Transverse colon (tissue), 4 donors: ENCODE data around the gene NNMT. TPM values are rescaled to one million over a fixed set of nuclear protein-coding genes. Genes with fewer than 3 reads are reported as not detected.

Experiments used
- DNase-seq: peaks from one replicate; pipeline ENCODE4 v3.0.0-alpha.2; 2019
- H3K27ac ChIP-seq, 4 donors: fragments of 200-600 bp; sonication (generic); 2 replicates each; pipeline ENCODE4 v1.5.1; 2016 to 2018; ENCODE audit warnings: inconsistent platforms in 4 of 4
- H3K27me3 ChIP-seq: fragments of 200-600 bp; sonication (generic); 2 replicates; pipeline ENCODE4 v1.5.1; 2017; ENCODE audit warnings: inconsistent platforms
- H3K36me3 ChIP-seq, 4 donors: fragments of 200-600 bp; sonication (generic); 2 replicates each; pipeline ENCODE4 v1.5.1; 2017 to 2019; ENCODE audit warnings: inconsistent platforms in 4 of 4
- H3K4me1 ChIP-seq, 4 donors: fragments of 200-600 bp; sonication (generic); 2 replicates each; pipeline ENCODE4 v1.5.1; 2017 to 2020; ENCODE audit warnings: inconsistent platforms in 4 of 4
- H3K4me3 ChIP-seq, 4 donors: fragments of 200-600 bp; sonication (generic); 1 replicate in 1 of 4; 2 replicates in 3 of 4; pipeline versions ENCODE4 v1.5.1 to v1.6.1; 2017 to 2019; ENCODE audit warnings: inconsistent platforms in 4 of 4
- H3K9me3 ChIP-seq, 2 donors: fragments of 200-600 bp; sonication (generic); 2 replicates each; pipeline ENCODE4 v1.5.1; 2017 to 2019; ENCODE audit warnings: inconsistent platforms in 2 of 2
- CTCF ChIP-seq, 5 experiments: fragments of 200-600 bp in 3 of 5; fragments of 450-650 bp in 2 of 5; sonication (generic) in 3 of 5; IDR thresholded peaks; 1 replicate in 2 of 5; 2 replicates in 3 of 5; pipeline ENCODE4 v1.5.1; 2016 to 2017; ENCODE audit warnings: antibody characterized with exemption in 5 of 5, inconsistent platforms in 3 of 5, mild to moderate bottlenecking in 2 of 5, moderate library complexity in 1 of 5
- EP300 ChIP-seq: sonication (generic); formaldehyde crosslinking; IDR thresholded peaks from one replicate; pipeline ENCODE4 v1.6.1; 2017; ENCODE audit warnings: antibody characterized with exemption, low read depth
- POLR2A ChIP-seq: fragments of 450-650 bp; IDR thresholded peaks from one replicate; pipeline ENCODE4 v1.6.1; 2016; ENCODE audit warnings: antibody characterized with exemption, mild to moderate bottlenecking, moderate library complexity
- POLR2AphosphoS5 ChIP-seq, 3 donors: sonication (generic); formaldehyde crosslinking; IDR thresholded peaks; one replicate each; pipeline ENCODE4 v1.6.1; 2016; ENCODE audit warnings: antibody characterized with exemption in 3 of 3
- WGBS, 2 donors: methylation state at CpG; one replicate each; pipeline ENCODE4 v1.1.5; 2018; ENCODE audit warnings: low coverage in 1 of 2; 5-methylcytosine and 5-hydroxymethylcytosine counted together
- in situ Hi-C, 4 donors: fragments of 200-750 bp; cut with MboI; loops; one replicate each; pipeline versions ENCODE4 v1.15.0 to v1.15.1; 2017; ENCODE audit warnings: low sequenced_read_pairs in 3 of 4, low pct_ligation_motif_present in 1 of 4, low pct_unique_long_range_greater_than_20kb in 1 of 4
- intact Hi-C: fragments of 100-400 bp; cut with DNase I; formaldehyde crosslinking; loops from one replicate; pipeline ENCODE4 v1.15.1; 2023; ENCODE audit warnings: low total_unique reads
- total RNA-seq, 4 donors: library from RNA; depleted of rRNA; stranded (reverse); fragments of >200 nt; gene quantifications; one replicate each; pipeline ENCODE4 v1.1.0, GENCODE V29; 2016

Gene NNMT
- total RNA-seq, 4 donors from 2014 or later: 37.8 to 385 (median 179) TPM

- in situ Hi-C loops (no loop called here), intact Hi-C loops (no loop called here)
- no peak for DNase-seq
- Histone ChIP-seq H3K36me3 (no peaks in the 10 kb centered on the region), H3K4me1 (no peaks in the 10 kb centered on the region), H3K9me3 (no peaks in the 10 kb centered on the region), H3K27me3 (no peaks in the 10 kb centered on the region), H3K27ac (no peak overlapping the region), H3K4me3 (no peak overlapping the region)
- WGBS, 2 donors: 79 to 80% methylated on average over 4 of the region's 4 CpGs
- TF ChIP-seq EP300 (no peak), POLR2AphosphoS5 (IDR thresholded peaks at IDR 0.05) (no peak), POLR2A (no peak), CTCF (IDR thresholded peaks at IDR 0.05) (no peak)
These were observed 66.1 kb downstream of the NNMT start for GRCh38 chr11:114362326-114362725.

- Histone ChIP-seq H3K36me3 (no peaks in the 10 kb centered on the region), H3K27ac (no peak overlapping the region), H3K9me3 (no peaks in the 10 kb centered on the region), H3K4me3 (no peak overlapping the region), H3K27me3 (no peaks in the 10 kb centered on the region), H3K4me1 (no peaks in the 10 kb centered on the region)
- WGBS, 2 donors: 50 to 52% methylated on average over 3 of the region's 3 CpGs
- in situ Hi-C loops: no loop called here
- DNase-seq: no peak
- intact Hi-C loops: no loop called here
- TF ChIP-seq POLR2A: no peak
- no peak for TF ChIP-seq POLR2AphosphoS5 (IDR thresholded peaks at IDR 0.05)
- no peak for TF ChIP-seq CTCF (IDR thresholded peaks at IDR 0.05)
- no peak for TF ChIP-seq EP300
These were observed 66.8 kb downstream of the NNMT start for GRCh38 chr11:114362958-114363357.

Other genes with a start within 250 kb of the NNMT start
- gene ZBTB16, start 236.7 kb upstream of the NNMT start, total RNA-seq: 100 to 1,000 TPM; 108 to 271 (median 155) TPM
- 10 to 100 TPM in 2 of 4 donors, 1 to 10 TPM in 1, not detected in 1; 9.4 to 15.0 (median 14.7) TPM for gene C11orf71, start 104.1 kb downstream of the NNMT start, total RNA-seq
- 10 to 100 TPM in 3 of 4 donors, 1 to 10 TPM in 1; 5.6 to 25.9 (median 23.1) TPM for gene RBM7, start 104.3 kb downstream of the NNMT start, total RNA-seq
- 100 to 1,000 TPM in 1 of 4 donors, 10 to 100 TPM in 3; 28.1 to 126 (median 59.0) TPM for gene REXO2, start 143.1 kb downstream of the NNMT start, total RNA-seq